HG03469 (cell line): Measurements from ENCODE around the gene TACC2.
A peak's percentile ranks its signal among the peaks of the same experiment; 100 is the strongest.

Experiments
- ATAC-seq: cut with Tn5 transposase; IDR thresholded peaks from one replicate; pipeline ENCODE4 v1.9.1; 2021; ENCODE audit warnings: mild to moderate bottlenecking, moderate library complexity, moderate number of reproducible peaks; ENCODE audit not compliant: unreplicated experiment

The TACC2 gene

DNA sequence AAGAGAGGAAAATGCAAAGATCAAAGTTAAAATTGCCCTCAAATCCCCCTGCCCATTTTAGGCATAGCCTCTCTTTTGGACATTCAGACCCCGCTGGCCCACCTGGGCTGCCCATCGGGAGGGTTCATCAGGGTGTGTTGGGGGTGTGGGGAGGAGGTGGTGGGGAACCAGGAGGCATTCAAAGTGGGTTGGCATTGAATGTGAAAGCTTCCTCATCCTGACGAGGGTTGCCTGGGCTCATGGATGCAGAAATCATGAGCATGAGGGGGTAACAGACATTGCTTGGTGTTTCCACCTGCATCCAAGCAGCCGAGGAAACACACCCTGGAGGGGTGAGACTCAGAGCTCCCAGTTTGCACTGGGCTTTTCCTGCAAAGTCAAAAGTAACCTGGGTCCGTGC lies 302.8 kb downstream of the TACC2 start:
- no peak for ATAC-seq

DNA sequence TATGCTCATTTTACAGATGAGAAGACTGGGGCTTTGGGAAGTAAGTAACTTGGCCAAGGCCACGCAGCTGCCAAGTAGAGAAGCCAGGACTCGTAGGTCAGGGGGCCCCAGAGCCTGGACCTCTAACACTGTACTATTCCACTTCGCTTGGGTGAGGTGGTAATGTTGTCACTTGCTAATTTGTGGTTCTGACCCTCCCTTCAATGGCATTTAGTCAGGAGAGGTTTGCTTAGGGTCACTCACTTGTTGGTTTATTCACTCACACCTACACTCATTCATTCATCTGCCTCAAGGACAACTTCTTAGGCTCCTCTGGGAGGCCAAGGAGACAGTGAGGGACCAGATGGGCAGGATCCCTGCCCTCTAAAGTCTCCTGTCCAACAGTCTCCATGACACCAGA lies 303.4 kb downstream of the TACC2 start:
- ATAC-seq = no peak

DNA sequence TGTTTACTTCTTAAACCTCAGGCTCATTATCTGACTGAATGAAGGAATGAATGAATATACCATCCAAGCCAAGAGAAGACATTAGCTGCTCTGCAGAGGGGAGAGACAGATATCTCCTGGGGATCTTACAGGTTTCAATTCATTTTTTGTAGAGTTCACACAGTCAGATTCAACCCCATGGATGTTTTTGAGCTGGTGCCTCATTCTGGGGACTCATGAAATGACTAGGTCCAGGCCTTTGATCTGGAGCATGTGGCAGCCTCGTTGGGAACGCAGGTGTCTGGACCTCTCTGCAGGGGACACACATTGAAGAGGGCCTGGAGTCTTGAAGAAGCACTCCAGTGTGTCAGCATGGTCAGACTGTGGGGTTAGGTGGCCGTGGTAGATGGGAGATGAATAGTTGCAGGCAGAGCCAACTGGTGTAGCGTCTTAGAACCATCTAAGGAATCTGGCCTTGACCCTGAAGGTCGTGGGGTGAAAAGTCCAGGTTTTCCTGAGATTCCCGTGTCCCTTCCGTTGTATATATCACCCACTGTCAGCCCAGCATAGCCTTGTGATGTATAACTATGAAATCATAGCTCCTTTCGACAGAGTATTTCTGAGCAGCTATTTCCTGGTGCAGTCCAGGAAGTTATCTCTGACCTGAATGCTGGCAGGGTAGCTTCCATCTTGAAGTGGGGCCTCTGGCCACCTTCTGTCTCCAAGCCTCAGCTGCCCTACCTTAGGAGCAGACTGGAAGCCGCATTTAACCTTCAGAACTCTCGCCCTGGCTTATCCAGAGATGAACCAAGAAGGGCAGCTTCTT lies 304.4 kb downstream of the TACC2 start:
- no peak for ATAC-seq

DNA sequence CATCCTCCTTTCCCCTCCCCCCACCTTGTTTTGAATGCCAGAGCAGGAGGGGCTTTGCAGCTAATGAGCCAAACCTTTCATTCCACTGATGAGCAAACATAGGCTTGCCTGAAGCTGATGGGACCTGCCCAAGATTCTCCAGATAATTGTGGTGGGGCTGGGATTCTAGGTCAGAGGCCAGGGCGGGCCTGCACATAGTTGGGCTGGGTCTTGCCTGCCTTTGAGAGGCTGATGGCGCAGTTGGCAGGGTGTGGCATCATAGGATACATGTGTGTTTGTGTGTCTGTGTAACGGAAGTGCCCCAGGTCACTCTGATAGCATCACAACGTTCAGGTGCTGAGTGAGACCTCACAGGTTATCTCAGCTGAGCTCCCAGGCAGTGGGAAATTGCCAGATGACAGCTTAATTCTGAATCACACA lies 305.0 kb downstream of the TACC2 start:
- ATAC-seq = no peak

DNA sequence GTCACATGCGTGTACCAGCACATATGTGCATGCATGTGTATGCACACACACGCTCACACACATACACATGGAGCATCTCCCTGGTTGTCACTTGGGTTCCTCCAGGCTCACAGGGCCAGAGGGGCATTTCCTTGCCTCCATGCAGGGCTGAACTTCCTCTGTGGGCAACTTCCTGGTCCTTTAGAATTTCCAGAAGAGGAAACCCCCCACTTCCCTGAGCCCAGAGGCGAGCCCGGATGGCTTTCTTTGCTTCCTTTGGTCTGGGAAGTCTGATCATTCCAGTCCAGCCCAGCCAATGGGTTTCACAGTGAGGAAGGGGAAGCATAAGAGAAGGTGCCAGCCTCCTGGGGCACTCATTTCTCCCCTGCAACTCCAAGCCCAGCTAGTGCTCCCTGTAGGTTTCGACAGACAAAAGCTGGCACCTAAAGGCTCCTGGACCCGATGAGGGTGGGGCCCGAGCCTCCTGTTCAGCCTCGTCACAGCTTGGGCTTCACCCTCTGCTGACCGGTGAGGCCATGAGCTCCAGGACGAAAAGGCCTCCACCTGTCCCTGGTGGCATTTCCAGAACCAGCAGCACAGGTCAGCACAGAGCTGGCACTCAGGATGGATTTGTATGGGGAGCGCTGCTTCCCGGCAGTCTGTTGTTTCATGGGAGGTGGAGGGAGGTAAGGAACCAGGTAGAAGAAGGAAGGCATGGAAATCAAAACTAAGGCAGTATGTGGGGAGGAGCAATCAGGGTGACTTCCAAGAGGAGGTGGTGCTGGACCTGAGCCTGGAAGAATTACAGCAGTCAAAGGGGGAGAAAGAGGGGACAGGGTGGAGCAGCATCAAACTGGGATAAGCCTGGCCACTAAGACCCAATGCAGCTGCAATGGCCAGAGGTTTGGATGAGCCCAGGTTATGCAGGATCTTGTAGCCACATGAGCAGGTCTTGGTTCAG lies 305.8 kb downstream of the TACC2 start:
- no peak for ATAC-seq

DNA sequence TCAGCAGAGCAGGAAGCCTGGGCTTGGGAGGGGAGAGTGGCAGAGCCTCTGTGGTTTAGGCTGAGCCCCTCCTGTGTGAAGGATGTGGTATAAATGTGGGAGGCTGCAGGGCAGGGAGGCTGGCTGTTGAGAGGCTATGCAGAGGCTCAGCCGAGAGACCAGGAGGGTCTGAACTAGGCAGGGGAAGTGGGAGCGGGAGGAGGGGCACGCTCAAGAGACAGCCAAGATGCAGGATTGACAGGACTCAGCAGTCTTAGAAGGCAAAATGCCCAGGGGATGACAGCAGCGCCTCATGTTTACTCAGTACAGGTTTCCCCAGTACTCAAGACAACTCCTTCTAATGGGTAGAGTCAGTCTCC lies 306.5 kb downstream of the TACC2 start:
- ATAC-seq = no peak

DNA sequence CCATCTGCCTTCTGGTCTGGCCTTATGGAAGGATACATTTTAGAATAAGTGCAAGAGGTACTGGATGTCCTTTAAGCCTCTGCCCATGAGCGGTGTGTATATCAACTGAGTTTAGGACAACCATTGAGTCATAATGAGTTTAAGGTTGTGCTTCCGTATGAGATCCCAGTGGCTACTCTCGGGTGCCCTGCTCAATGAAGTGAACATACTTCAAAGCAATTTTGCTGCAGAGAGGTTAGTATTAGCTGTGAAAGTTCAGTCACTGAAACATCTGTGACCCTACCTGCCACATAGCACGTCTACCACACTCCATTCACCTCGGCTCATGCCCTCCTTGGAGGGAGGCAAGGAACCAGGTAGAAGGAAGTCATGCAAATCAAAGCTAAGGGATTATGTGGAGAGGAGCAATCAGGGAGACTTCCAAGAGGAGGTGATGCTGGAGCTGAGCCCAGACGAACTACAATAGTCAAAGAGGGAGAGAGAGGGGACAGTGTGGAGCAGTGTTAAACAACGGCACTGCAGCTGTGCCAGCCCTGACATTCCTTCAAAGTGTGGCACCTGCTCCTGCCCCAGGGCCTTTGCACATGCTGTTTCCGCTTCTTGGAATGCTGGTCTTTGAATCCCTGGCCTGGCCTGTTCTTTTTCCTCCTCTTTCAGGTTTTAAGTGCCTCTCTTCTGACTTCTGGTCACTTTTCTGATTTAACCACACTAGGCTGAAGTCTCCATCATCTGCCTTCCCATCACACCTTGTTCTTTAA lies 307.6 kb downstream of the TACC2 start:
- ATAC-seq = no peak

DNA sequence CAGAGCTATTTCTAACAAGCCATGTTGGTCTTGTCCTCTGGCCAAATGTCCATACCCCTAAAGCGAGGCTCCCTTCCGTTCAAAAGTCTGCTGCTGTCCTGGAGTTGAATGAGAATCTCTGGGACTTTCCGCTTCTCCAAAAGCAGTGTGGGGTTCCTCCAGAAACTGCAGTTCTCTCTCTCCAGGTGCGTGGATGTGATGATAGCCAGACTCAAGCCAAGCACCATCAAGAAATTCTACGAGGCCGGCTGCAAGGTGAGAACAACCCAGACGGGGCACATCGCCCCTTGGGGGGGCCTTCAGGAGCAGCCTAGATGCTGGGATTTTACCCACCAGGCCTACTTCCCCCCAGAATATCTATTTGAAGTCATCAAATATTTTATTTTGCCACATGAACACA lies 308.6 kb downstream of the TACC2 start:
- ATAC-seq = no peak

DNA sequence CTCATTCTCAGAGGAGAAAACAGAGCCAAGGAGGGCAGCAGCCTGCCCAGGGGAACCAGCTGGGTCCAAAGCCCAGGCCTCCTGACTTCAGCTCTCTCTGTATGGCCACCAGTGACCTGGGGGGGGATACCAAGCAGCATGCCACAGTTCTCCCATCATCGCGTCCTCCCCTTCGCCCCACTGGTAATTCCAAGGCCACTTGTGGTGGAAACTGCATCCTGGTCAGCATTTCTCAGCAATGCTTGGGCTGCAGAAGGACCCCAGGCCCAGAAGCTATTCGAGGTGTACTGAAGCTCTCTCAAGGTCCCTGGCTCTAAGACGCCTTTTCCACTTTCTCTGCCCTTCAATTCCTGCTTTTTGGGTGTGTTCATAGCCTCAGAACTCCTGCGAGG lies 309.2 kb downstream of the TACC2 start:
- ATAC-seq = no peak

DNA sequence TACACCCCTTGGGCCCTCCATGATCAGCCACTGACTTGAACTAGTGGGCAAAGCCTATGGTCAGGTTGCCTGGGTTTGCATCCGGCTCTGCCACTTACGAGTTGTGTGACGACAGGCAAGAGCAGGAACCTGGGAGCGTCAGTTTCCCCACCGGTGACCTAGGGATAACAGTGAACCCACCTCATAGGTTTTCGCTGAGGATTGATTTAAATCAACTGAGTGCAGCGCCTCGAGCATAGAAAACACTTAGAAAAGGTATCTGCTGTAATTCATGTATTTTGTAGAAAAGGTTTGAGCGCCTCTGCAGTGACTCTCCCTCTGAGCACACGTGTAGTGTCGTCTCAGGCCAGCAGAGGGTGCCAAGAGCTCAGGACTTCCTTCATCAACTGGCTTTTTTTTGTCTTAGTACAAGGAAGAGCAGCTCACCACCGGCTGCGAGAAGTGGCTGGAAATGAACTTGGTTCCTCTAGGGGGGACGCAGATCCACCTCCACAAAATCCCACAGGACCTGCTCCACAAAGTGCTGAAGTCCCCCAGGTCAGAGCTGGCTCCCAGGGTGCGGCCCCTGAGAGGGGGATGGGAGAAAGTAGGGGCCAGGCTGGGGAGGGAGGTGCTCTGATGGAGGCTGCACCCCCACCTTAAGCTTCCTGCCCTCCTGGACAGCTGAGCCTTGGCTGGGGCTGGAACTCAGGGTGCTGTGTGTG lies 309.8 kb downstream of the TACC2 start:
- ATAC-seq = peak; percentile 49

DNA sequence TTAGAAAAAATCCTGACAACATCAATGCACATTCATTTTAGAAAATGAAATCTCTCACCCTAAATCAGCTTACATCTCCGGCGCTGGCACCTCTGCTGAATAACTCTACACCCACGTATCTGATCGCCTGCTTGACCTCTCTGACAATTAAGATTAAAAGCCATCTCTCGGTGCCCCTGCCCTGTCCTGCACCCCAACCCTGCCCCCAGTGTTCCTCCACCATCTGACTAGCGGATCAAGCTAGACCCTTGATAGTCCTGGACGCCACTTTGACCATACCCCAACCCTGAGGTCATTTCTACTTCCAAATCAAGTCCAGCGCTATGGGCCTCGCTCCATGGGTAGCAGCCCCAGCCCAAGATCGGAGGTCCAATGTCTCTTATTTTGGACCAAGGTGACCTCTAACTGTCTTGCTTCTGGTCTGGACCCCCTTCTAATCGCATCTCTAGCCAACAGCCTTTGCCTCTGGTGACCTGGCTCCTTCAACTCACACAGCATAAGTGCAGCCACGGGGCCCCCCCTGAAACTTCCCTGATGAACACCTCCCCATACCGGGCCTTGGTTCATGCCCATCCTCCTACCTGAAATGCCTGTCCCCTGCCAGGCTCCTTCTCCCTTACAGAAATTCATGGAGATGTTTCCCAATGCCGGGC lies 310.6 kb downstream of the TACC2 start:
- ATAC-seq = no peak

DNA sequence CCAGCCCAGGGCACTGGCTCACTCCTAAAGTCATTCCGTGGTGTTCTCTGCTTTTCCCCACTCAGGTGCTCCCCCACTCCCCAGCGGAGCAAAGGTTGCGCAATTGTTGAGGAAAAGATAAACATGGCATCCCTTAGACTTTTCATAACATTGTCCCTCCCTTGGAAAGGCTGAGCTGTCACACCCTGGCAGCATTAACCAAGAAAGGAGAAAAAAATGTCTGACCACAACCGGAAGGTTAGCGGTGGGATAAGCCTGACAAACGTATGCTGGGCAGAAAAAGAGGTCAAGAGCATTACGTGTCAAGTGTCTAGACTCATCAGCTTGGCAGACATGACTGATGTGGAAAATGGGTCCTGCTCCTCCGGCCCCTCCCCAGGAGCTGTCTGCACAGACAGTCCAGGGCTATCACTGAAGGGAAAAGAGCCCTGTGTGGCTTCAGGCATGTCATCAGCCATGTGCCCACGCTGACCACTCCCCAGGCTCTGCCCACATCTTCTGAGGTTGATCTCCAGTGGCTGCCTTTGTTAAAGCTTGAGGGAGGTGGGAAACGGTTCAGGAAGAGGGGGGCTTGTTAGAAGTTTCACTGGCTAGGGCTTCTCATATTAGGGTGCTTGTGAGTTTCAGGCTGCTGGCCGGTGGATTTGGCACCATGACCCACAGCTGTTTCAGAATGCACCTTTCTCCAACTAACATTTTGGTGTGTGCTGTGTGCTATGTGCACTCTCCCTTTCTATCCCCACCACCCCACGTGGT lies 312.3 kb downstream of the TACC2 start:
- no peak for ATAC-seq

DNA sequence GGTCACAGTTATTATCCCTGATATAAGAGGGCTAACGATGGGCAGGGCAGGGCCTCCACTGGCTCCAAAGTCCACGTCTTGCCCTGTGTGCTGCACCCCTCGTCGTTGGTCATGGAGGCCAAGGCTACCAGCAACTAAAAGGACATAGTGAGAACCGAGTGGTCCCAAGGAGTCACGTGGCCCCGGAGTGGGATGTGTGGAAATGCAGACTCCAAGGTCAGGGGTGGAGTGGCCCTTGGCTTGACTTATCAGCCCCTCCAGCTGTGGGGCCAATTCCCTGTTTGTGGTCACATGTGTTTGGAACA lies 312.8 kb downstream of the TACC2 start:
- ATAC-seq = no peak

DNA sequence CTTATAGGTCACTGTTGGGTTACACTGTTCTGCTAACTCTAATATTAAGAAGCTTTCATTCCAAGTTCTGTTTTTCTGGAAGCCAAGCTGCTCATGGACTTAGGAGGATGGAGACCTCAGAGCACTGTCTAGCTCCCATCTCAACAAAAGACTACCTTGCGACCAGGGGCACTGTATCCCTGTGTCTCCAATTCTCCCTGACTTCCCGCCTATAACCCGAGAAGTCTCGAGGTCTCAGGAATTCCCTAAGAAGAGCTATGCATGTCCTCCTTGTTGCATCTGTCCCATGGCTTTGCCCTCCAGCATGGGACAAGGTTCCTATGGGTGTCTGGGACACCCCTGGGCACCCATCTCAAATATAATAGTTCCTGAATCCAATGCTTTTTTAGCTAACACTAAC lies 313.4 kb downstream of the TACC2 start:
- ATAC-seq = no peak

DNA sequence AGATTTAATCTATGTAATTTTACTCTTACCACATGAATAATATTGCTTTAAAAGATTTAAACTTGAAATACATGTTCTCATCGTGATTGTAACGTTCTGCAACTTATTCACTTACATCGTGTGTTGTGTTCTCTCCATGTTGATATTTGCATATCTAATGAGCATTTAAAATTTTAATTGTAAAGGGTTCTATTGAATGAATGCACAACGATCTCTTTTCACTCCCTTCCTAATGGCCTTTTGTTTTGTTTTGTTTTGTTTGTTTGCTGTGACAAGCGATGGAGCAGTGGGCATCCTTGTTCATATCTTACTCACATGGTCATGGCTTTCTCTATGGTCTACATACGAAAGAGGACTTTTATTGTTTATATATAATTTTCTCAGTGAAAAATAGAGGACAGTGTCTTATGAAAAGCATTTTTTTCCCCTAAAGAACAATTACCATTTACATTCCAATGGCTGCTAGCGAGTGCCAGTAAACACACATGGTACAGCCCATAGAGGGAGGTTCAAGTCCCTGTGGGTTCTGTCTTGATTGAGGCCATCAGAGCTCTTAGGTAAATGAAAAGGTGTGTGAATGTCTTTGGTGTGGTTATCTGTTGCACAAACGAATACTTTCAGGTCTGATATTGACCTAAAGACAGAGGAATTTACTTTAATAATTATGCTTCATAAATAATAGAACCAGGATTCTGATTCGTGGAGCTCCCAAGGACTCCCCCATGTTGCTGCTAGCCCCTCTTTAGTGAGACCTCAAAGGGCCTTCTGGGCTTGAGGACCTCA lies 314.5 kb downstream of the TACC2 start:
- ATAC-seq = no peak
